ENCODE measurements around the gene IL17F.

Gene IL17F

DNA sequence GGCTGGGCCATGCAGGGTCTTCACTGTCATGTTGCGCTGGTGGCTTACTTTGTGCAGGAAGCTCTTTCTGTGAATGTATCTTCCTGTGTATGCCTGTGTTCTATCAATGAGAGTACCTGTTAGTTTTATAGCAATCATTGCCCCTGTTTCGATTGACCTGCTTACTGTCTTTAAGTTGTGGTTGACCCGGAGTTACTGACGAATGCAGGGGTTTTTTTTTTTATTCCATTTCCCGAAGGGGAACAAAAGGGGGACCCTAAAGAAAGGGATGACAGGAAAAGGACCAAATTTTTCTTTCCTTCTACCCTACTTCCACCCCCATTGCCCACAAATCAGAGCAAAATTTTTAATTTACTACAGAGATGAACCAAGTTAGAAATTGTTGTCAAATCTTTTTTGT lies at the start of gene IL17F:
IL17F (minus strand) TSS at position 101 of the 400 bp plus-strand sequence; CDS start at position 30, 71 bp downstream.
- DNase-seq = no peak

DNA sequence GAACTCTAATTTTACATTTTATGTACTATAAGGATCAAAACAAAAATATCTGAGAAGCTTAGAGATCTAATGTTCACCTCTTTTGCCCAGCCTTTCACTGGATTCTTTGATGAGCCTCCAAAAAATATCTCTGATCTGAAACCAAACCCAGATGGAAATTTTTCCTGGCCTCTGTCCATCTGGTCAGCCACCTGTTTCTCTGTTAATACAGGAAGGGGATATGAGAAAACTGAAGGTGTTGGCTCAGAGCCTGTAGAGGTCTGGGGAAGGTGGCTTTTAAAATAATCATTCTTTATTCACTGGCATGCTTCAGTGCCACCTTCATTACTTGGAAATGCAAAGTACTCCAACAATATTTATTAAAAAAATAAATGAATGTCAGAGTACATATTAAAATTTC lies 48.8 kb upstream of the IL17F start:
- no peak for DNase-seq

DNA sequence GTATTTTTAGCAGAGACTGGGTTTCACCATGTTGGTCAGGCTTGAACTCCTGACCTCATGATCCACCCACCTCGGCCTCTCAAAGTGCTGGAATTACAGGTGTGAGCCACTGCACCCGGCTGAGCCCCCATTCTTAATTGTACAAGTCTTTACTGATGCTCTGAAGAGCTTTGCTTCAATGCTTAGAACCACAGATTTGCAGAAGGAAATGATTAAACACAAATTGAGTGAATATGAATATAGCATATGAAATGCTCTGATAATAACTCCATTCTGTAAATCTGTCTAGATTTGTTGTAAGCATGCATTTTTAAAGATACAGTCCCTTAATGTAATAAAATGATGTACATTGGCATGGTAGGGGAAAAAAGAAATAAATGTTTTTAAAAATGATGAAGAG lies 44.5 kb upstream of the IL17F start:
- no peak for DNase-seq

DNA sequence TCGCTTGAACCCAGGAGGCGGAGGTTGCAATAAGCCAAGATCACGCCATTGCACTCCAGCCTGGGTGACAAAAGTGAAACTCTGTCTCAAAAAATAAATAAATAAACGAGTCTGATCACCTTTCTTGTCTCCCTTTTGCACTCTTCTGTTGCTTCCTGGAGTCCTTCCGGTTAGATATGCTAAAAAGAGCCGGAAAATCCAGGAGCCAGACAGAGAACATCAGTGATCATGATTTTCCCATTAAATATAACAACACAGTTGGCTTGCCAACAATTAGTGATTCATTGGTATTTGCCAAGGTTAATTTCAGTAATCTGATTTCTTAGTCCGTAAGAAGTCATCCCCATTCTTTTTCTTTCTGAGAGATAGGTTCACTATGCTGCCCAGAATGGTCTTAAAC lies 43.9 kb upstream of the IL17F start:
- DNase-seq = no peak

DNA sequence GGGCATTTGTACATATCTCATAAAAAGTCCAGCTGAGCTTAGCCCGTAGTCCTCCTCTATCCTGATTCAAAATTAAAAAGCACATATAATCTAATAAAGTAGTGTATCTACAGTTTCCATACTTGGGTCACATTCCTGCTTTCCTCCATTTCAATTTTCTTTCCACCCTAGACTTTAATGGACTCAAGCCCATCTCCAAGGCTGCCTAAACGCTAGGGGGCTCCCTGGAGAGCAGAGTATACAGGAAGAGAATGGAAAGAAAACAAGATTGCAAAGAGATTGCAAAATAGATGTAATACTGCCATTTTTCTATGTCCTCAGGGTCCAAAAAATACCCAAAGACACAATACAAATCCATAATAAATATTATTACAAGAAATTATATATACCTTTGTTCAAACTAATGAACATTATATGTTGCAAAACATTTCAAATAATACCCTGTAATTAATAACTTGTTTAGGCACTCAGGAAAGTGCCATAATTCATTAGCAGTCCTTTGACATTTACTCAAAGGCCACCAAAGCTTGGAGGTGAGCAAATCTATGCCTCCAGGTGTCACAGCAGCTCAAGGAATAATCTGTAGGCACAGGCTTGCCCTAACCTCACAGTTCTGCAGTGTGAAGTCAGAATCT lies 42.6 kb upstream of the IL17F start:
- DNase-seq = peak; percentile 50

DNA sequence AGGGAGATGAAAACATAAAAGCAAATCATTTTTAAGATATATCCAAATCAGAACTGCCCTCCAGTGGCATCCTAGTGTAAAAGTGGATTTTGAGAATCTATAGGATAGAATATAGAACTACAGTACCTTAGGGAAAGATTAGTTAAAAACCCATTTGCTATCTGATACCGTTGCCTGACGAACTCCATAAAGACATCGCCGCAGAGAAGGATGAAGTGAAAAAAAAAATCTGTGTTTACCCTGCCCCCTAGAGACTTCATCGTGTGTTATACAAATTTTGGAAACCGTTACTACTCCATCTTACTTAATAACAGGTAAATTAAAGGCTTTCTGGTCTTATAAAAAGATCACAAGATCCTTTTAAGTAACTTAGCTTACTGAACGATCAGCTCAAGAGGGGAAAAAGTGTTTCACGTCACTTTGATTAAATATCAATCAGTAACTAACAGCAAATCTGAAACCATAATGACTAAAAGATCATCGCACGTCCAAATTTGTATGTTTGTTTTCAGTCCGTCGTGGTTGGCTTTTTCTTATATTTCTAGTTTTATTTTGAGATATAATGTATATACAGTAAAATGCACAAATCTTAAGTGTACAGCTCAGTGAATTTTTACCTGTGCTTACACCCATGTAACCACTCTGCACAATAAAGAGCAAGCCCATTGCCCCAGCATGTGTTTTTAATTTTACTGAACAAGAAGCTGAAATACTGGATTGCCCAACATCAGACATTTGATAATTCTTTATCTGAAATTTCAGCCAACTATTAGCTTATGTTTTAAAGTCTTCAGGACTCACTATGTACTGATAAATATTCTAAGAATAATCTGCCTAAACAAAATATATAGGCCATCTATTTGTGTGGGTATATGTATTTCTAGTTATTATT lies 41.1 kb upstream of the IL17F start:
- DNase-seq = no peak

DNA sequence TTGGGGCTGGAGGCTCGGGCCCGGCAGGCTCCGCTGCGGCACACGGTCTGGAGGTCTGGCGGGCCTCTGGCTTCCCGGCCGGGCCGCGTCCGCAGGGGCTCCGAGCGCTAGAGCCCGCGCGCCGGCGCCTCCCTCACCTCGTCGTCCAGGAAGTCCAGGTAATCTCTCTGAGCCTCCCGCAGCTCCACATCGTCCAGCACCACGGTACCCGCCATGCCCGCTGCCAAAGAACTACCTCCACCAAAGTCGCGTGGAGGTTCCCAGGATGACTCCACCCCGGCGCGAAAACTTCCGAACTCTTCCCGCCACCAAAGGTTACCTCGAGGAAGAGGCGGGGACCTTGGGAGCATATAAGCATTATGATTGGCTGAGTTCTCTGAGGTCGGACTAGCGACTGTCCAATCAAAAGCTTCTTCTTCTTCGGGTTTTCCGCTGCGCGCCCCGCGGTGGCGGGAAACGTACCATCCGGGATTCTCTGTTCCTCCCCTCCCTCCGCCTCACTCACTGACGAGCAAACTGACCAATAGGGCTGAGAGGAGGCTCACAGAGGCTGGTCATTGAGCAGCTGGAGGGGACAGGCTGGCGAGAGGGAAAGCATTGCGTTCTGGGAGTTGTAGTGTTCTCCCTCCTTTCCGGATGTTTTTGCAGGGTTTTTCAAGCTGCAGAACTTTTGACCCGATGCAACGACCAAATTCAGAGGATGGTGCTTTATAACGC lies 40.3 kb upstream of the IL17F start, which contains the start of gene MCM3:
MCM3 (minus strand) TSS at position 283 of the 717 bp plus-strand sequence; CDS start at position 215, 68 bp downstream.
- DNase-seq = peak; percentile 98

DNA sequence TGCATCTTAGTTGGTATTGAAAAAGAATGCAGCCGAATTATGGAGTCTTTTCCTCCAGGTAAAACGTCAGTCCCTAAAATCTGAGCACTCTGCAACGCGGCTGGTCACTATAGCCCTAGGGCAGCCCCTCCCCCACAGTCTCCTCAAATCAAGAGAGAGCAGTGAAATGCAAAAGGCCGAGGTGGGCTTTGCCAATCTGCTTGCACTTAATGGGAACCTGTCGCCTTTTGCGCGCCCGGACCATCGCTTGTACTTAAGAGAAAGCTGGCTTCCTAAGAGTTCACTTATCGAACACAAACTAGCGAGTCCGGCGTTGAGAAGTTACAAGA lies 39.8 kb upstream of the IL17F start:
- DNase-seq = no peak

DNA sequence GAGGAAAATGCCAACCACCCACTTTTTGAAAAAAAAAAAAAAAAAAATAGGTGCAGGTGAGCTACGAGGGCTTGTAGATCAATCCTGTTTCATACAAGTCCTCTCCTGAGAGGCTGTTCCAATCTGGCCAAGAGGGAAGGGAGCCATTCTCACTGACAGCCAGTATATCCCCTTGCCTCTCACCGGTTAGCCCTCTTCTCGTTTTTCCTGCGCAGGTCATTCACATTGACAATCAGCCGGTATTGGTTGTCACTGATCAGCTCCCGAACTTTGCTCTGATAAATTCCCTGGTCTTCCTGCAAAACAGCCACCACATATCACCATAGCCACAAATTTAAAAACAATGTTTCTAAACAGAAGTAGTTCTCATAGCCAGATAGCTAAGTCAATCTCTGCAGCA lies 38.8 kb upstream of the IL17F start:
- DNase-seq = no peak

DNA sequence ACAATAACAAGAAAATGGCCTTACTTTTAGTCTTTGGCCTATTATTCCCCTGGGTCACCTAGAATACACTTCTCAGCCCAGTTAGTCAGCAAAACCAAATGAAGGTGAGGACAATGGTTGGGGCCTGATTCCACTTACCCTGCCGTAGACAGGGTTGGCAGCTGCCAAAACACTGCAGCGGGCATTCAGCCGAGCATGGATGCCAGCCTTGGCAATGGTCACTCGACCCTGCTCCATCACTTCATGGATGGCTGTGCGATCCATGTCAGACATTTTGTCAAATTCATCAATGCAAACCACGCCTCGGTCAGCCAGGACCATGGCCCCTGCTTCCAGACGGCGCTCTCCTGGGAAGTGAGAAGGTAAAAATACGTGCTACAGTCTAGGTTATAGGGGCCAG lies 31.8 kb upstream of the IL17F start:
- no peak for DNase-seq

DNA sequence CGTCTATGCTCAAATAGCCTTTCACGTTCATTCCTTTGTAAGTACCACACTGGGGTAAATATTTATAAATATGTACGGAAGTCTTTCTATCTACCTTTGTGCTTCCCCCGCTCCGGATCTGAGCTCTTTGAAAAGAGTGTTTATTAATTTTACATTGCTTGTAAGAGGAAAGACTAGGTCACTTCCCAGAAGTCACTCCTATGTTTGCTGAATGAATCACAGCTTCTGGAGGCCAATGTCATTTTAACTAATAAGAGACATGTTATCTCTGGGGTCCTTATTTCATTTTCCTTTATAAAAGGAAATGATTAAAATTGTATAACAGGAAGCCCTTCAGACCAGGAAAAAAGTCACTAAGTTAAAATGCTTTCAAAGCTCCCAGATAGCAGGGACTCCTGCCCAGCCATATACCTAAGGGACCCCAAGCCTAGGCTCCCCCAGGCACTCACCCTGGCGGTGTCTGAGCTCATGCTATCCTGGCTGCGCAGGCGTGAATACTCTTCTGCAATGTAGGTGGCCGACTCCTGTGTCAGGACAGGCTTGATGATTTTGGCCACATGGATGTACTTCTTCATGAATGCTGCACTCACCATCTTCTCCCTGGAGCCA lies 27.7 kb upstream of the IL17F start:
- DNase-seq = no peak

DNA sequence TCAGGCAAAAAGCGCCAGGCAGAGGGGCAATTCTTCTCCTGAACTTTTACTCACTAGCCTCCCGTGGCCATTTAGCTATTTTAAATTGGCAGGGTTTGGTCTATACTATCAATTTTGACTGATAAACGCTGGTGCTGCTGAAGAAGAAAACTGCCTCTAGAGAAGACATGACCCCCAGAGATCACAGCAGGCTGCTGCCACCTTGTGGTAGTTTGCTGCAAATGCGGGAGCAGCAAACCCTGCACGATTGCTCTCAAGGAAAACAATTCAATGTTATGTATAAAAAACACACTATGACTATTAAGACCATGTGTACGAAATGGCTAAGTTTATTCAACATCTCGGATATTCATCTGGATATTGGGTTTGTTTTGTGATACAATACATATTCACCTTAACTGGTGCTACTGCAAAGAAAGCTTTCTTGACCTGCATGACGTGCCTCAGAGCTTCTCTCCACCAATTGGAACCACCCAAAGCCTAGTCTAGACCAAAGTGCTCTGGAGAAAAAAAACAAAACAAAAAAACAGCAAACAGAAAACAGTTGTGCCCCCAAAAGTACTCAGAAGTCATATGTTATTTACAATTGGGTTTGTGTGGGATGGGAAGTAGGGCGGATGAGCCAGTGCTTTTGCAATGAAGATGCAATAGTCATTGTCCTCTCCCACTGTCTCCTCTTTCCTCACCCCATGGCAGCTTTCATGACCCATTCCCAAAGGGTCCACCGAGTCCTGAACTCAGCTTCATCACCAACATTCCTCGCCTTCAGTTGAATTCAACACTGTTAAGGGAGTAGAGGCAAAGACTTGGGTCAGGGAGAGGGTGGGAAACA lies 19.6 kb upstream of the IL17F start:
- DNase-seq = peak; percentile 46

DNA sequence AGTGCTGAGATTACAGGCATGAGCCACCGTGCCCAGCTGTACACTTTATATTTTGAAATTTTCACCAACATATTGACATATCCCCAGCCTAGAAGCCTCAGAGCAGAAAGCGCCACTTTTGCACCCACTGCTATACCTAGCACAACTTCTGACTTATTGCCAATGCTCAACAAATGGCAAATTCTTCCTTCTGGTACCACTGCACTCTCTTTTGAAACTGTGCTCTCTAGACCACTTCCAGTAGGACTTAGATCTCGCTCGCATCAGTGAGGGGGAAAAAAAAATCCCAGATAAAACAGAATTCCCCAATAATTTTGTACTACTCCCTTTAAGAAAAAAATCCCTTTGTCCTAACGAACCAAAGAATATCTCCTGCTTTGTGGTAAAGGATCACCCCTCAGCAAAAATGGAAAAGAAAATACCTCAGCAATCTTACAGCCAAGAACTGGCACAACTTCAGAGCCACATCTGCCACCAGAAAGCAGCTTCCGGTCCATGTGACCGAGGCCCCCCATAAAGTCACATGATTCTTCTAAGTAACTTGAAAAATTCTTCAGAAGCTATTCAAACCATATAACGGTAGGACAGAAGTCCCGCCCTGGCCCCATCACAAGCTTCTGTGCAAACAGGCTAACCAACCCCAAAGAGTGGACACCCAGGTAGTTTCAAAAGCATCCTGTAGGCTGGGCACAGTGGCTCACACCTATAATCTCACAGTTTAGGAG lies 18.5 kb upstream of the IL17F start:
- DNase-seq = no peak

DNA sequence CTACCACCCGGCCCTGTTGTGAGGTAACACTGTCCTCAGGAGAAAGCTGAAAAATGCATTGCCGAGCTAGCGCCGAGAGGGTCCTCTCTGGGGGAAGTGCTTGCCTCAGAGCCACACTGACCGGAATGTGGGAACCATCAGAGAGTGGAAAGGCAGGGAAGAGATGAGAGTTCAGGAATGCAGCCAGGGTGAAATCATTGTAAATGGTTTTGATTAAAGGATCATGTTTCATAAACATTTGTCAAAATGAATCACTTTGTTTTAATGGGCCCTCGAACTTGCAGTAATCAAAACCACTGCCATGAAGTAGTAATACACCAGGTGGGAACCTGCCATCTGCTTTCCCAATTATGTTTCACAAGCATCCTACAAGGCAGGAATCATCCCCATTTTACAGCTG lies 16.9 kb upstream of the IL17F start:
- peak; percentile 25 for DNase-seq

DNA sequence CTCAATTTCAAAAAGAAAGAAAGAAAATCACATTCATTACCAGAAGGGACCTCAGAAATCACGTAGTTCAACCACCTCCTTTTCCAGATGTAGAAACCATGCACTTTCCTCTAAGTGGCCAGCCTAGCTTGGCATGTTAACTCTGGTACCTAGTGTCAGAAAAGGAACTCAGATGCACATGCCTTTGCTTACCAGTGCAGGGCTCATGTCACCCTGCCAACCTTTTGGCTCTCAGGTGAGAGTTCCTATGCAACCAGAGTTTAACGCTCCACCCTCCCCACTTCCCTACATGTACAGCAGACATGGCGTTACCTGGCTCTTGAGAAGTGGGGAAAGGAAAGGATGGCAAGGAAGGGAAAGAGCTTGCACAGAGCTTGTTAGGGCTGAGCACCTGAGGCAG lies 16.3 kb upstream of the IL17F start:
- DNase-seq = no peak

DNA sequence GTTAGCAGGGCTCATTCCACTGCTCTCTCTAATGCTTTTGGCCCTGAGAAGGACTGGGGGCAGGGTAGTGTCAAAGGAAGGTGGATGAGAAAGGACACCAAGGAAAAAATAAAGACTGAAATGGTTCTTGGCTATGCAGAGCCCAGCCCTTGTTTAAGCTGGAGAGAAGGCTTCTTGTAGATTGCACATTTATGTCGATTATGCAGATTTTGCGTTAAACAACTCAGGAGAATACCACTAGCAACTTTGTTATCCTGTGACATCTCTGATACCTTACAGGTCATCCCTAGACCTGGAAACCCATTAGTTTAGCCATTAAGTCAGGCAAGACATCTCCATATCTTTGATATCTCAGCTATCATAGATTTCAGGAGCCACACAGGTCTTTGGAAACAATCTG lies 11.1 kb upstream of the IL17F start:
- no peak for DNase-seq

DNA sequence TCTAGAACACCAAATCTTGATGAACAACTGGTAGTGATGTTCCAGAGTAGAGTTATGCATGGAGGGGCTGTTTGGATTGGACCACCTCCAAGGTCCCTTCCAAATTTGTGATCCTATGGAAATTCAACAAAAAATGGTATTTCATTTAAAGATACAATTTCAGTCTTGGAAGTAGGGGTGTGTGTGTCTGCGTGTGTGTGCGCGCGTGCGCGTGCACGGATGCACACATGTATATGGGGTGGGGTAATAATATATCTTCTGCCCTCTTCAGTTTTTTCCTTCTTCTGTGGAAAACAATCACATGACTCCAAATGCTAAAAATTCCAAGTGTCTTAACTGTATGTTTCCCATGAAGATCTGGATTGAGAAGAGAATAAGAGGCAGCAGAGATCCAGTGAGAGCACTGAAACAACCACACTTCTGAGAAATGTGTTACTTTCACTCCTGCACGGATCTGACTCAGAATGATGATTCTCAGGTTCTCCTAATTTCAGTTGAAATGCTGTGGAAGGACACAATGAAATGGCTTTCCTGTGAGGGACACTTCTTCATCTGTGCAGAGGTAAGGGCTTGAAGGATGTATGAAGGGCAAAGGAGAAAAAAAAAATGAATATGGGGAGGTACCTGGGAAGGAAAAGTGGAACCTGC lies 10.6 kb upstream of the IL17F start:
- DNase-seq = no peak

DNA sequence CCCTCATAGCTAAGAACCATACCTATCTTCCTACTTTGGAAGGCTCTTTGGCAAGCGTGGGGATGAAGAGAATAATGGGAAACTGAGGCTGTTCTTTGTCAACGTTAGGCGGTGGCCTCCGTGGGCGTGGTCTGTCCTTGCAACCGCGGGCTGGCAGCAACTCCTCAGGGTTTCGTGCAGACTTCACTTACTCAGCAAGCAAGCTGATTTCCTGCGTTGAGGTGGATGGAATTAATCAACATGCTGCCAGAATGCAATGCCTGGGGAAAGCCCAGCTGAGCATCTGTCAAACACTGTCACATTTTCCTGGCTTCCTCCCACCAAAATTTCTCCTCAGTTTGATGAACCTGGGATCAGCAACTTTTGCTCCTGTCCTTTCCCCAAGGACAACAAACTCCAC lies 9.2 kb upstream of the IL17F start:
- DNase-seq = no peak

DNA sequence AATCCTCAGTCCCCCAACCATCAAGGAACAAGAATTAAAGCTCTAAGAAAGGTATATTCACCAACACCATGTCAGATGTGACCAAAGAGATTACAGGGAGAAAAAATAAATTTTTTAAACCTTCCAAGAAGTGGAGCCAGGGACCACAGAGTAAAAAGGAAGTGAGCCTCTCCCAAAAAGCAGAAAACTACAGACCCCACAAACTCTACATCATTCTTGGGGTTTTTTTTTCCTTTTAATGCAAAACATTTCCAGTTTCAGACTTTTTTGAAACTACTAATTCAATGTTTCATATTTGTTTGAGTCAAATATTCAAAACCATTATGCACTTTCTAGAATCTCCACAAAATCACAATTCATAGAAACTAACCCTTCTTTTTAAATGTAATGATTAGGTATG lies 6.8 kb upstream of the IL17F start:
- DNase-seq = no peak

DNA sequence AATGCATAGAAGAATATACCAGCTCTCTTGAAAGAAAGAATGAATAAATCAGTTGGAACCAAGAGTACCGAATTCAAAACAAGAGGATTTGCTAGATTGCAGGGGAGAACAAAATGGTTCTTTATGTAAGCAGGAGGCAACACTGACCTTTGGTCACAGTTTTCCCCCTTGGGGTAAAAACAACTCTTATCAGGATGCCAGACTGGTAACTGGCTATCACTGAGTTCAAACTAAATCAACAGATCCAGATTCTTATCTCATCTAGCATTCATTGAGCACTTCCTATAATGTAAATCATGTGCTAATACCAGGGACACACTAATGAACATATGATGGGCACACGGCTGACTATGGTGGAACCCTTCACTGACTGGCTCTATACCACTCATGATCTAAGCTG lies 4.8 kb upstream of the IL17F start:
- no peak for DNase-seq

DNA sequence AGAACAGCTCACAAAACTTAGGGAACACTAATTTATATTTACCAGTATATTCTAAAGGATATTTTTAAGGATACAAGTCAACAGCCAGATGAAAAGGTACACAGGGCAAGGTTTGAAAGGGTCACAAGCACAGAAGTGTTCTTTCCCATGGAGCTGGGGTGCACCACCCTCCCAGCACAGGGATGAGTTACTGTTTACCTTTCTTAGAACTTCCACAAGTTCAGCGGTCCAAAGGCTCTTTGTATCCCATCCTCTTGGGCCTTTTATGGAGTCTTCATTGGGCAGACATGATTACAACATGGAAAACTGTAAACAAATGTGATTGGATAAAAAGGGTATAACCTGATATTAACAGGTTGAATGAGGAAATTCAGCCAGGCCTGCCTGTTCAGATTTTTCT lies 1.1 kb upstream of the IL17F start:
- DNase-seq = no peak
